ENCODE measurements around the gene MTERF4.
A peak's percentile ranks its signal among the peaks of the same experiment; 100 is the strongest.

MTERF4 gene

GRCh38 chr2:241064802-241065354 lies 37.2 kb downstream of the MTERF4 start:
- no peaks in the 10 kb centered on the region for H3K9me3 ChIP-seq (ENCODE audit: insufficient read depth, low read length)
- no peak for TF ChIP-seq CTCF (IDR thresholded peaks at IDR 0.05; ENCODE audit: low read depth, low read length)
- TF ChIP-seq EZH2phosphoT487 (IDR thresholded peaks at IDR 0.05; ENCODE audit: low read depth), result no peak
- no peak overlapping the region for H3K4me2 ChIP-seq (ENCODE audit: low read length)
- no peaks in the 10 kb centered on the region for H4K20me1 ChIP-seq (ENCODE audit: insufficient read depth, low read length)
- no peak overlapping the region for H2AFZ ChIP-seq (ENCODE audit: low read depth, low read length)
- H3K27ac ChIP-seq (ENCODE audit: low read length), result no peak overlapping the region
- no peaks in the 10 kb centered on the region for H3K27me3 ChIP-seq (ENCODE audit: low read depth, low read length)
- no peak overlapping the region for H3K4me3 ChIP-seq (ENCODE audit: low read length)
- no peaks in the 10 kb centered on the region for H3K79me2 ChIP-seq (ENCODE audit: low read length)
- no peaks in the 10 kb centered on the region for H3K36me3 ChIP-seq (replicated peaks; ENCODE audit: low read depth, low read length)
- H3K9ac ChIP-seq (ENCODE audit: low read length), result no peak overlapping the region
- H3K4me1 ChIP-seq (ENCODE audit: low read length), result peaks cover 4% of the 10 kb centered on the region

DNA sequence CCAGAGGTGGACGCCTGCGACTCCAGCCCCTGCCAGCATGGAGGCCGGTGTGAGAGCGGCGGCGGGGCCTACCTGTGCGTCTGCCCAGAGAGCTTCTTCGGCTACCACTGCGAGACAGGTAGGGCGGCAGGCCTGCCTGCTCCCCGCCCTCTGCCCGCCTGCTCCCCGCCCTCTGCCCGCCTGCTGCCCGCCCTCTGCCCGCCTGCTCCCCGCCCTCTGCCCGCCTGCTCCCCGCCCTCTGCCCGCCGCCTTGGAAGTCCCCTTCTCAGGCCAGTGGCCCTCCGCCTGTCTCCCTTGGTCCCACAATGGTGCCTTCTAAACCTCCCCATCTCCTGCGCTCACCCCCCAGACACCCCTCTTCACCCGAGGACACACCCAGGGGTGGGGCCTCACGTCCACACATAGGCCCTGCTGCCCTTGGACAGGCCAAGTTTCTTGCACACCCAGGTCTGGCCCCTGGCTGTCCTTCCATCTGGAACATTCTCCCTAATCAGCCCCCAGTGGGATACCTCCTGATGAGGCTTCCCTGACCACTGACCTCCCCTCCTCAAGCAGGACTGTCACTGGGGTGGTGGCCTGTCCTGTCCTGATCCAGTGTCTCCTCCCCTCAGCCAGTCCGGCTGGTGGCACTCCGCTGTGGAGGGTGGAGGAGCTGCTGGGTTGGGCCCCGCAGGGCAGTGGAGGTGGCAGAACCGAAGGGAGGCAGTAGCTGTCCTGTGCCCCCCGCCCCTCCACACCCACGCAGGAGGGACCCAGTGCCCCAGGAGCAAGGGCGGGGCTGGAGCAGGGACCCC lies 37.9 kb downstream of the MTERF4 start:
- H3K4me3 ChIP-seq (ENCODE audit: low read length), result peak overlapping the region; percentile 70
- H2AFZ ChIP-seq (ENCODE audit: low read depth, low read length), result 0 out of 2 replicates have a peak overlapping the region, but pooled peaks have one; percentile 60
- peaks cover 4% of the 10 kb centered on the region for H3K4me1 ChIP-seq (ENCODE audit: low read length)
- H3K9me3 ChIP-seq (ENCODE audit: insufficient read depth, low read length), result no peaks in the 10 kb centered on the region
- peak overlapping the region; percentile 69 for H3K4me2 ChIP-seq (ENCODE audit: low read length)
- no peak overlapping the region; the same call in 1 of the 2 replicates for H3K9ac ChIP-seq (ENCODE audit: low read length)
- TF ChIP-seq CTCF (IDR thresholded peaks at IDR 0.05; ENCODE audit: low read depth, low read length), result no peak
- H3K27me3 ChIP-seq (ENCODE audit: low read depth, low read length), result no peaks in the 10 kb centered on the region
- no peaks in the 10 kb centered on the region for H4K20me1 ChIP-seq (ENCODE audit: insufficient read depth, low read length)
- no peaks in the 10 kb centered on the region for H3K79me2 ChIP-seq (ENCODE audit: low read length)
- H3K27ac ChIP-seq (ENCODE audit: low read length), result no peak overlapping the region
- H3K36me3 ChIP-seq (replicated peaks; ENCODE audit: low read depth, low read length), result no peaks in the 10 kb centered on the region

- Histone ChIP-seq H3K79me2 (ENCODE audit: low read length) (no peaks in the 10 kb centered on the region), H3K9ac (ENCODE audit: low read length) (no peak overlapping the region), H3K27ac (ENCODE audit: low read length) (no peak overlapping the region), H3K4me2 (ENCODE audit: low read length) (peak overlapping the region; percentile 60), H3K27me3 (ENCODE audit: low read depth, low read length) (no peaks in the 10 kb centered on the region), H4K20me1 (ENCODE audit: insufficient read depth, low read length) (no peaks in the 10 kb centered on the region), H2AFZ (ENCODE audit: low read depth, low read length) (no peak overlapping the region), H3K36me3 (replicated peaks; ENCODE audit: low read depth, low read length) (no peaks in the 10 kb centered on the region), H3K9me3 (ENCODE audit: insufficient read depth, low read length) (no peaks in the 10 kb centered on the region), H3K4me1 (ENCODE audit: low read length) (peaks cover 4% of the 10 kb centered on the region), H3K4me3 (ENCODE audit: low read length) (peak overlapping the region; percentile 70)
- no peak for TF ChIP-seq EZH2phosphoT487 (IDR thresholded peaks at IDR 0.05; ENCODE audit: low read depth)
- no peak for TF ChIP-seq CTCF (IDR thresholded peaks at IDR 0.05; ENCODE audit: low read depth, low read length)
Measured at GRCh38 chr2:241063587-241063986, 38.5 kb downstream of the MTERF4 start.

DNA sequence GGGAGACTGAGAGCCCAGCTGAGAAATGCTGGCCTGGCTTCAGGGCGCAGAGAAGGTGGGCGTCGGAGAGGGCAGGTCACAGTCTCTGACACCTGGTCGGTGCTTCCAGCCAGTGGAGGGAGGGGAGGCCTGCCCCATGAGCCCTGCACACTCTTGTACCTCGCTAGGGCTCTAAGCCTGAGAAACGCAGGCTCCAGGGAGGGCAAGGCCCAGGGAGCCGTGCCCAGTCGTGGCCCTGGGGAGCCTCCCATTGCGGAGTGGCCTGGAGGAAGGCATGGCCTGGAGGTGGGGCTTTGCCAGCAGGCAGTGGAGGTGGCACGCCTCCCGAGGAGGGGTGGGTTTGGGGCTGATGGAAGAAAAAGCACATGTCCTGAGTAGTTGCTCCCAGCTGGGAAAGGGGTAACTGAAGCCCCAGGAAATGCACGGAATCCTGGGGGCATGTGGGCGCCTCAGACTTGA lies 39.0 kb downstream of the MTERF4 start:
- H3K4me3 ChIP-seq (ENCODE audit: low read length), result no peak overlapping the region
- H4K20me1 ChIP-seq (ENCODE audit: insufficient read depth, low read length), result no peaks in the 10 kb centered on the region
- no peak overlapping the region for H3K27ac ChIP-seq (ENCODE audit: low read length)
- no peak overlapping the region for H2AFZ ChIP-seq (ENCODE audit: low read depth, low read length)
- H3K4me1 ChIP-seq (ENCODE audit: low read length), result peaks cover 4% of the 10 kb centered on the region
- TF ChIP-seq CTCF (IDR thresholded peaks at IDR 0.05; ENCODE audit: low read depth, low read length), result no peak
- no peaks in the 10 kb centered on the region for H3K36me3 ChIP-seq (replicated peaks; ENCODE audit: low read depth, low read length)
- no peak overlapping the region; the same call in 1 of the 2 replicates for H3K4me2 ChIP-seq (ENCODE audit: low read length)
- no peak overlapping the region for H3K9ac ChIP-seq (ENCODE audit: low read length)
- H3K27me3 ChIP-seq (ENCODE audit: low read depth, low read length), result no peaks in the 10 kb centered on the region
- H3K9me3 ChIP-seq (ENCODE audit: insufficient read depth, low read length), result no peaks in the 10 kb centered on the region
- H3K79me2 ChIP-seq (ENCODE audit: low read length), result no peaks in the 10 kb centered on the region

Measured in OCI-LY3 (cell line).